ENCODE data around the gene GOLGA6L7. TPM values are rescaled to one million over a fixed set of nuclear protein-coding genes. Genes with fewer than 3 reads are reported as not detected.

GOLGA6L7 gene
- total and polyA plus RNA-seq, 2 of the 8 experiments (the other 6 are each of a cell fraction or from before 2014, with no cell fraction given) = not detected

Other genes with a start within 250 kb of the GOLGA6L7 start
- gene GOLGA8M, start 136.2 kb downstream of the GOLGA6L7 start, total RNA-seq (2021; fragmentation: NEBNext Ultra II Directional; extraction: Animal tissue kit (Norgen Biotek cat#: 25700)) = not detected in 2 replicates
- gene GOLGA8M, start 136.2 kb downstream of the GOLGA6L7 start, polyA plus RNA-seq (2011; rRNA removed) = 0.05 TPM in 1 of 2 replicates, not detected in the other
- gene APBA2, start 37.3 kb upstream of the GOLGA6L7 start, total RNA-seq (2021; fragmentation: NEBNext Ultra II Directional; extraction: Animal tissue kit (Norgen Biotek cat#: 25700)) = 13.9 and 15.5 TPM in 2 replicates
- gene APBA2, start 37.3 kb upstream of the GOLGA6L7 start, polyA plus RNA-seq (2011; rRNA removed) = 19.0 and 20.4 TPM in 2 replicates